ENCODE measurements around the gene RSPH9.

GRCh38 chr6:43698584-43699349 lies 53.9 kb downstream of the RSPH9 start:
- no peak for TF ChIP-seq POLR2AphosphoS5 (IDR thresholded peaks at IDR 0.05)
- no peak for TF ChIP-seq POLR2A (IDR thresholded peaks at IDR 0.05; ENCODE audit: low read depth)
- TF ChIP-seq, protein P1, sequence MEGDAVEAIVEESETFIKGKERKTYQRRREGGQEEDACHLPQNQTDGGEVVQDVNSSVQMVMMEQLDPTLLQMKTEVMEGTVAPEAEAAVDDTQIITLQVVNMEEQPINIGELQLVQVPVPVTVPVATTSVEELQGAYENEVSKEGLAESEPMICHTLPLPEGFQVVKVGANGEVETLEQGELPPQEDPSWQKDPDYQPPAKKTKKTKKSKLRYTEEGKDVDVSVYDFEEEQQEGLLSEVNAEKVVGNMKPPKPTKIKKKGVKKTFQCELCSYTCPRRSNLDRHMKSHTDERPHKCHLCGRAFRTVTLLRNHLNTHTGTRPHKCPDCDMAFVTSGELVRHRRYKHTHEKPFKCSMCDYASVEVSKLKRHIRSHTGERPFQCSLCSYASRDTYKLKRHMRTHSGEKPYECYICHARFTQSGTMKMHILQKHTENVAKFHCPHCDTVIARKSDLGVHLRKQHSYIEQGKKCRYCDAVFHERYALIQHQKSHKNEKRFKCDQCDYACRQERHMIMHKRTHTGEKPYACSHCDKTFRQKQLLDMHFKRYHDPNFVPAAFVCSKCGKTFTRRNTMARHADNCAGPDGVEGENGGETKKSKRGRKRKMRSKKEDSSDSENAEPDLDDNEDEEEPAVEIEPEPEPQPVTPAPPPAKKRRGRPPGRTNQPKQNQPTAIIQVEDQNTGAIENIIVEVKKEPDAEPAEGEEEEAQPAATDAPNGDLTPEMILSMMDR (IDR thresholded peaks at IDR 0.05): no peak
- TF ChIP-seq EP300 (IDR thresholded peaks at IDR 0.05): no peak

Measured in esophagus muscularis mucosa (tissue), 4 donors.